Measurements from ENCODE around the gene SBF1.

The SBF1 gene

DNA sequence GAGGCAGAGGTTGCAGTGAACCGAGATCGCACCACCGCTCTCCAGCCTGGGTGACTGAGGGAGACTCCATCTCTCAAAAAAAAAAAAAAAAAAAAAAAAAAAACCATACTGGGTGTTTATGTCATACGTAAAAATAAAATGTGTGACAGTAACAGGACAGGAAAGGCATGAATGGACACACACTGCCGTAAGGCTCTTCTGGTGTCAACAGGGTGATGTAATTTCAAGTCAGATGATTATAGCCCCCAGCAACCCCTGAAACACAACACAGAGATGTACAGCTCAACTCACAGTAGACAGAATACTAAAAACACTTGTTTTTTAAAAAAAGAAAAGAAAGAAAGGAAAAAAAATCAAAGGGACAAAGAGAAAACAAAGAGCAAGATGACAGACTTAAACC, 22.2 kb downstream of the SBF1 start:
- Histone ChIP-seq H3K4me3 (ENCODE audit: extremely low read depth, insufficient read depth, low read length, poor library complexity, severe bottlenecking) (no peak overlapping the region), H3K4me1 (ENCODE audit: control insufficient read depth, insufficient read depth, low read length, poor library complexity, severe bottlenecking) (no peaks in the 10 kb centered on the region), H3K36me3 (ENCODE audit: control insufficient read depth, insufficient read depth, low read length) (peaks cover 83% of the 10 kb centered on the region), H3K9me3 (ENCODE audit: control insufficient read depth, low read length) (no peaks in the 10 kb centered on the region), H3K27ac (ENCODE audit: low read depth, low read length, severe bottlenecking) (no peak overlapping the region)
- no CpG with 5 or more reads among the region's 5 CpGs for WGBS, 2 experiments (ENCODE audit: insufficient coverage in 2 of 2)

DNA sequence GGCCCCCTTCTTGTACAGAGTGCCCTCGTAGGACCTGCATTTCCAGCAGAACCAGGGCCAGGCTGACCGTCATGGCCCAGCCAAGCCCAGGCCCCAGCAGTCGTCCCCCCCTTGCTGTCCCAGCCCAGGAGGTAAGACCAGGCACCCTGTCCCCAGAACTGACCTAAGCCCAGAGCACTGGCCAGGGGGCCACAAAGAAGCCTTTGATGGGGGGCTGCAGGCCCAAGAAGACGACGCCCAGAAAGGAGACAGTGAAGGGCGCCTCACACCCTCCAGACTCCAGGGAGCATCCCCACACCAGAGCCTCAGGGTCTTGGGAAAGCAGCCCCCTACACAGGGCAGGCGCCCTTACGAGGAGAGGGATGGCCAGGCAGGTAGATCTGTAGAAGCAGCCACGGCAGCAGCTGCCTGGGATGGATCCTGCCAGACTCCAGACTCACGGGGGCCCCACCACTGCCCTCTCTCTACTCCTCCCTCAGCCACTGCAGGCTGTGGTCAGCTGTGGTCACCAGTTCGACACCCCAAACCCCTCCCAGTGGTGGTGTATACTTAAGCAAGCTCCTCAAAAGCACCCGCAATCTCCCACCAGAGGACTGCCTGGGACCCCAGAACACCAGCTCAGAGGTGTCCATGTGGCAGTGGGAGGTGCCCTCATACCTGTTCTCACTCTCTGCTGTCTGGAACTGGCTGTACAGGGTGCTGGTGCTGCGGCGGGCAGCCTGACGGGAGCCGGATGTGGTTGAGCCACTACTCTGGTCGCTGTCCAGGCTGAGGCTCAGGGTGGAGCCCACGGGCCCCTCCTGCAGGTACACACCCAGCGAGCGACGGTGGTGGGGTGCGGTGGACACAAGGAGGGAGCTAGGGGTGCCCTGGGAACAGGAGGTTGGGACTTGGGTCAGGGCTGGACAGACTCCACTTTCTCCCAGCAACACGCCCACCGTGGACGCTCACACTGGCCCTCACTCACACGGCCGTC, 27.0 kb downstream of the SBF1 start:
- H3K4me3 ChIP-seq (ENCODE audit: extremely low read depth, insufficient read depth, low read length, poor library complexity, severe bottlenecking), result no peak overlapping the region
- no peak overlapping the region for H3K27ac ChIP-seq (ENCODE audit: low read depth, low read length, severe bottlenecking)
- peaks cover 7% of the 10 kb centered on the region for H3K4me1 ChIP-seq (ENCODE audit: control insufficient read depth, insufficient read depth, low read length, poor library complexity, severe bottlenecking)
- WGBS, 2 experiments (ENCODE audit: insufficient coverage in 2 of 2), result 95 to 96% methylated on average over 20 of the region's 27 CpGs
- no peaks in the 10 kb centered on the region for H3K9me3 ChIP-seq (ENCODE audit: control insufficient read depth, low read length)
- peaks cover 80% of the 10 kb centered on the region for H3K36me3 ChIP-seq (ENCODE audit: control insufficient read depth, insufficient read depth, low read length)

GRCh38 chr22:50446708-50447575, 27.9 kb downstream of the SBF1 start:
- Histone ChIP-seq H3K27ac (ENCODE audit: low read depth, low read length, severe bottlenecking) (no peak overlapping the region), H3K36me3 (ENCODE audit: control insufficient read depth, insufficient read depth, low read length) (peaks cover 77% of the 10 kb centered on the region), H3K9me3 (ENCODE audit: control insufficient read depth, low read length) (no peaks in the 10 kb centered on the region), H3K4me3 (ENCODE audit: extremely low read depth, insufficient read depth, low read length, poor library complexity, severe bottlenecking) (no peak overlapping the region), H3K4me1 (ENCODE audit: control insufficient read depth, insufficient read depth, low read length, poor library complexity, severe bottlenecking) (peaks cover 7% of the 10 kb centered on the region)
- 93 to 95% methylated on average over 51 to 54 of the region's 54 CpGs for WGBS, 2 experiments (ENCODE audit: insufficient coverage in 2 of 2)

DNA sequence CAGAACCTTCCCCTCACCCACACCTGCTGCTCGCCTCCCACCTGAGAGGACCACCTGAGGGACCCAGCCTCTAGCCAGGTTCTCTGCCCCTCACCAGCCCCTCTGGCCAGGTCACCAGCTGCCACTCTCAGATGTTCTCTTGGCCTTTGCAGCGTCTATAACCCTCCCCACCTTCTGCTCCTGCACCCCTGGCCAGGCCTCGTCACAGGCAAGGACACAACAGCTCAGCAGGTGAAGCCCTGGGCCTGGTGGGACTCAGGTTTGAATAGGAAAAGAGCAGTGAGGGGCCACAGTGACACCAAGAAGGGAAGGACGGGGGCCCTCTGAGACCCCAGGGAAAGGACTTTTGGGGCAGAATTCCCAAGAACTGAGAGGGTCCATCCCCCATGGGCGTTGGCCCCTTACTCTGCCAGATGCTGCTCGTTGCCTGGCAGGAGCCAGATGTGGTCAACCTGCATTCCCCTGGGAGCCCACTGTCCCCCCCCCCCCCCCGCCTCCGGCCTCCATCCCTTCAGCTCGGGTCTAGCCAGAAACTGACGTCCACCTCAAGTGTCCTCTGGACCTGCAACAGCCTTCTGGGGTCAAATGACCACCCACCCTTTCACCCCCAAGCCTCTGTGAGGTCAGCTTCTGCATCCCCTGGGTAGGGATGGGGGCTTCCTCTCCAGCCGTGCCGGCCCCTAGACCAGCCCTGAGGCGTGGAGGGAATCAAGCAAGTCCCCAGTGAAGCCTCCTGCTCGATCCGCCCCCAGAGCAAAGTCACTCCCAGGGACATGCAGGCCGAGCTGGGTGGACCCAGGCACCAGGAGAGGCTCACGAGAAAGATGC, 28.7 kb downstream of the SBF1 start:
- Histone ChIP-seq H3K36me3 (ENCODE audit: control insufficient read depth, insufficient read depth, low read length) (peaks cover 78% of the 10 kb centered on the region), H3K4me1 (ENCODE audit: control insufficient read depth, insufficient read depth, low read length, poor library complexity, severe bottlenecking) (peaks cover 7% of the 10 kb centered on the region), H3K9me3 (ENCODE audit: control insufficient read depth, low read length) (no peaks in the 10 kb centered on the region), H3K27ac (ENCODE audit: low read depth, low read length, severe bottlenecking) (no peak overlapping the region), H3K4me3 (ENCODE audit: extremely low read depth, insufficient read depth, low read length, poor library complexity, severe bottlenecking) (no peak overlapping the region)
- 96 to 98% methylated on average over 7 to 11 of the region's 17 CpGs for WGBS, 2 experiments (ENCODE audit: insufficient coverage in 2 of 2)

GRCh38 chr22:50445071-50445879, 29.6 kb downstream of the SBF1 start:
- 85 to 91% methylated on average over 10 to 21 of the region's 30 CpGs for WGBS, 2 experiments (ENCODE audit: insufficient coverage in 2 of 2)
- Histone ChIP-seq H3K36me3 (ENCODE audit: control insufficient read depth, insufficient read depth, low read length) (peaks cover 78% of the 10 kb centered on the region), H3K4me1 (ENCODE audit: control insufficient read depth, insufficient read depth, low read length, poor library complexity, severe bottlenecking) (peaks cover 7% of the 10 kb centered on the region), H3K27ac (ENCODE audit: low read depth, low read length, severe bottlenecking) (peak overlapping the region; percentile 57), H3K4me3 (ENCODE audit: extremely low read depth, insufficient read depth, low read length, poor library complexity, severe bottlenecking) (no peak overlapping the region), H3K9me3 (ENCODE audit: control insufficient read depth, low read length) (no peaks in the 10 kb centered on the region)

GRCh38 chr22:50444663-50445062, 30.2 kb downstream of the SBF1 start:
- no peak overlapping the region for H3K27ac ChIP-seq (ENCODE audit: low read depth, low read length, severe bottlenecking)
- peaks cover 78% of the 10 kb centered on the region for H3K36me3 ChIP-seq (ENCODE audit: control insufficient read depth, insufficient read depth, low read length)
- 93 to 96% methylated on average over 5 of the region's 5 CpGs for WGBS, 2 experiments (ENCODE audit: insufficient coverage in 2 of 2)
- peaks cover 7% of the 10 kb centered on the region for H3K4me1 ChIP-seq (ENCODE audit: control insufficient read depth, insufficient read depth, low read length, poor library complexity, severe bottlenecking)
- no peak overlapping the region for H3K4me3 ChIP-seq (ENCODE audit: extremely low read depth, insufficient read depth, low read length, poor library complexity, severe bottlenecking)
- no peaks in the 10 kb centered on the region for H3K9me3 ChIP-seq (ENCODE audit: control insufficient read depth, low read length)

DNA sequence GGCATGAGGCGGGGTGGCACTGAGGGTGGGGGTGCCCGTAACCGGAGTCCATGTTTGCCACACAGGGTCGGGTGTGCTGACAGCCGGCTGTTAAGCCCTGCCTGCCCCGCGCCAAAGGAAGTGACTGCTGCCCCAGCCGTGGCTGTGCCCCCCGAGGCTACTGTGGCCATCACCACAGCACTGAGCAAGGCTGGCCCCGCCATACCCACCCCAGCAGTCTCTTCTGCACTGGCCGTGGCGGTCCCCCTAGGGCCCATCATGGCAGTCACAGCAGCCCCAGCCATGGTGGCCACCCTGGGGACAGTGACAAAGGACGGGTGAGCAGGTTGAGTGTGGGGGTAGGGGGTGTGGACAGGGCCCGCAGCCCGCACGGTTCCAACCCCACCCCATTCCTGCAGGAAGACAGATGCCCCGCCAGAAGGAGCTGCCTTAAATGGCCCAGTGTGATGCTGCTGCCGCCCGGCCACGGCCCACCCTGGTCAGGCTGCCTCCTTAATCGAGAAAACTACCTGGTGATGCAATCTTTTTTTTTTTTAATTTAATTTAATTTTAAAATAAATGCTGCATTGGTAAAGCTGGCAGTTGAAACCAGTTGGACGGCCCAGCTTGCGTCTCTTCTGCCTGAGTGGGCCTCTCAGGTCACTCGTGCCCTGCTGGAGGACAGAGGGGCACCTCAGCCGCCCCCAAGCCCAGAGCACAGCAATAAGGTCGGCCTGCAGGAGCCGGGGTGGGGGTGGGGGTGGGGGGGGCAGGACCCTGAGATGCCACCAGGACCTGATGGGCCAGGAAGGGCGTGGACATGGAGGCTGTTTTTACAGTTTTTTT, 30.8 kb downstream of the SBF1 start:
- peaks cover 76% of the 10 kb centered on the region for H3K36me3 ChIP-seq (ENCODE audit: control insufficient read depth, insufficient read depth, low read length)
- H3K9me3 ChIP-seq (ENCODE audit: control insufficient read depth, low read length), result no peaks in the 10 kb centered on the region
- no peak overlapping the region for H3K27ac ChIP-seq (ENCODE audit: low read depth, low read length, severe bottlenecking)
- H3K4me1 ChIP-seq (ENCODE audit: control insufficient read depth, insufficient read depth, low read length, poor library complexity, severe bottlenecking), result peaks cover 7% of the 10 kb centered on the region
- H3K4me3 ChIP-seq (ENCODE audit: extremely low read depth, insufficient read depth, low read length, poor library complexity, severe bottlenecking), result no peak overlapping the region
- WGBS, 2 experiments (ENCODE audit: insufficient coverage in 2 of 2), result 98% methylated on average over 8 to 18 of the region's 28 CpGs

GRCh38 chr22:50443197-50443596, 31.6 kb downstream of the SBF1 start:
- WGBS, 2 experiments (ENCODE audit: insufficient coverage in 2 of 2), result 96 to 100% methylated on average over 3 to 13 of the region's 15 CpGs
- H3K9me3 ChIP-seq (ENCODE audit: control insufficient read depth, low read length), result no peaks in the 10 kb centered on the region
- H3K4me3 ChIP-seq (ENCODE audit: extremely low read depth, insufficient read depth, low read length, poor library complexity, severe bottlenecking), result no peak overlapping the region
- no peak overlapping the region for H3K27ac ChIP-seq (ENCODE audit: low read depth, low read length, severe bottlenecking)
- H3K4me1 ChIP-seq (ENCODE audit: control insufficient read depth, insufficient read depth, low read length, poor library complexity, severe bottlenecking), result peaks cover 7% of the 10 kb centered on the region
- H3K36me3 ChIP-seq (ENCODE audit: control insufficient read depth, insufficient read depth, low read length), result peaks cover 76% of the 10 kb centered on the region

DNA sequence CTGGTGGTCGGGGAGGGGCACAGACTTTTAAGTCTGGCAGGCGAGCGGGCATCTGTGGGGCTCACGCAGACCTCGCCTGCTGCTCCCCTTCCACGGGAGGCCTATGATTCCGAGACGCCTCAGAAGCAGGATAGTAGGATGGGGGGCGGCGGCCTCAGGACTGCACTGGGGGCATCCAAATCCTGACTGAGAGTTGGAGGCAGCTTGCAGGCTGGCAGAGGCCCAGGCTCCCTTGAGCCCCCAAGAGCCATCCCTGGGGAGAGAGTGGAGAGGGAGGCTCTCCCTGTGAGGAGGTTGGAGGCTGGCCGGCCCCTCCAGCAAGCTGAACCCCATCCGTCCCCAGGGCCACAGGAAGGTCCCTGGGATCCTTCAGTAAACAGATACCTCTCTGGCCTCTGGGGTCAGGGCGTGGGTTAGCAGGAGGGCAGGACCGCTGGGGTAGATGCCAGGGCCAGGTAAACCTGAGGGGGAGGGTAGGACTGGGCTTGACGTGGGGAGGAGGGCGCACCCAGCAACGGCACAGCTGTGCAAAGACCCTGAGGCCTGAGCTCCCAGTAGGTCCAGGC, 33.3 kb downstream of the SBF1 start:
- no peaks in the 10 kb centered on the region for H3K9me3 ChIP-seq (ENCODE audit: control insufficient read depth, low read length)
- 93 to 94% methylated on average over 16 to 17 of the region's 17 CpGs for WGBS, 2 experiments (ENCODE audit: insufficient coverage in 2 of 2)
- peaks cover 7% of the 10 kb centered on the region for H3K4me1 ChIP-seq (ENCODE audit: control insufficient read depth, insufficient read depth, low read length, poor library complexity, severe bottlenecking)
- H3K27ac ChIP-seq (ENCODE audit: low read depth, low read length, severe bottlenecking), result no peak overlapping the region
- no peak overlapping the region for H3K4me3 ChIP-seq (ENCODE audit: extremely low read depth, insufficient read depth, low read length, poor library complexity, severe bottlenecking)
- peaks cover 76% of the 10 kb centered on the region for H3K36me3 ChIP-seq (ENCODE audit: control insufficient read depth, insufficient read depth, low read length)

Data from mesodermal cell (in vitro differentiated cells).